GM21576 (cell line): Measurements from ENCODE around the gene MDP1.
"Not testable (repeated sequence)": the region's sequence is repeated elsewhere in the genome, so short reads cannot be mapped to it uniquely, and the experiment has no call there.

Experiments
- ATAC-seq: cut with Tn5 transposase; IDR thresholded peaks from one replicate; pipeline ENCODE4 v1.9.1; 2021; ENCODE audit warnings: mild to moderate bottlenecking, moderate library complexity; ENCODE audit not compliant: unreplicated experiment

MDP1 gene

DNA sequence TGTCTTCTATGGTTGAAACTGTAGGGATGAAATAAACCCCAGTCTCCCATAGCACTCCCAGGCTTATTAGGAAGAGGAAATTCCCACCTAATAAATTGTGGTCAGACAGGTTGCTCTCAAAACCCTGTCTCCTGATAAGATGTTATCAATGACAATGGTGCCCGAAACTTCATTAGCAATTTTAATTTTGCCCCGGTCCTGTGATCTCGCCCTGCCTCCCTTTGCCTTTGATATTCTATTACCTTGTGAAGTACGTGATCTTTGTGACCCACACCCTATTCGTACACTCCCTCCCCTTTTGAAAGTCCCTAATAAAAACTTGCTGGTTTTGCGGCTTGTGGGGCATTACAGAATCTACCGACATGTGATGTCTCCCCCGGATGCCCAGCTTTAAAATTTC is 13.3 kb downstream of the MDP1 start:
- ATAC-seq: not testable (repeated sequence)

DNA sequence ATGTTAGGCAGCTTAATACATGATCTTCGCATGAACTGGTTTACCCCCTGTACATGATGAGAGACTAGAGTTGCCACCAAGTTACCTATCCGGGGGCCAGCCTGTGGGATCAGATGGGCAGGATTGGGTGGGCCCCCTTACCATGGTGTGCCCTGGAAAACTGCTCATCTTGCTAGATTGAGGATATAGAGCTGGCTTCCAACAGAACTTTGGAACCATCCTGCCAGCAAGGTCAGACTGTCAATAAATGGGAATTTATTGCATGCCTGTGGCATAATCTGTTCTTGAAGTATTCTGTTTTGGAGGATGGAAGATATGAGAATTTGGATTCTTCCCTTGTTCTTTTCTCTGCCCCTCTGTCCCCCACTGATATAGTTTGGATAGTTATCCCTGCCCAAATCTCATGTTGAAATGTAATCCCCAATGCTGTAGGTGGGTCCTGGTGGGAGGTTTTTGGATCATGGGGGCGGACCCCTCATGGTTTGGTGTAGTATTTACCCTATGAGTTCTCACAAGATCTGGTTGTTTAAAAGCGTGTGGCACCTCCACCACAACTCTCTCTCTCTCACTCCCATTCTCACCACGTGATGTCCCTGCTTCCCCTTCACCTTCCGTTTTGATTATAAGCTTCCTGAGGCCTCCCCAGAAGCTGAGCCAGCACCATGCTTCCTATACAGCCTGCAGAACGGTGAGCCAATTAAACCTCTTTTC is 16.9 kb downstream of the MDP1 start:
- no peak for ATAC-seq

DNA sequence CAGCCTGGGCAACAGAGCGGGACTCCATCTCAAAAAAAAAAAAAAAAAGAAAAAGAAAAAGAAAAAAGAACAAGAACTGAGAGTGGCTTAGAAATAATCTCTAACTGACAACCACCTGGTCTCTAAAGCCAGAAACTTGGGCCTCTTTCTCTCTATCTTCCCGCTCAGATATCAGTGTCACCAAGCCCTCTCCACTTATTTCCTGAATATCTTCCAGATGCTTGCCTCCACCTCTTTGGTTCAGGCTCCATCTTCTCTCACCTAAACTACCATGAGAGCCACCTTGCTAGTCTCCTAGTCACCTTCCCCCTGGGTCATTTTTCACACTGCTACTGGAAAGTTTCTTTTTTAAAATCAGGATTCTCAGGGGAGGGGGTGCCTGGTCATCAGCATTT is 18.8 kb downstream of the MDP1 start:
- no peak for ATAC-seq

DNA sequence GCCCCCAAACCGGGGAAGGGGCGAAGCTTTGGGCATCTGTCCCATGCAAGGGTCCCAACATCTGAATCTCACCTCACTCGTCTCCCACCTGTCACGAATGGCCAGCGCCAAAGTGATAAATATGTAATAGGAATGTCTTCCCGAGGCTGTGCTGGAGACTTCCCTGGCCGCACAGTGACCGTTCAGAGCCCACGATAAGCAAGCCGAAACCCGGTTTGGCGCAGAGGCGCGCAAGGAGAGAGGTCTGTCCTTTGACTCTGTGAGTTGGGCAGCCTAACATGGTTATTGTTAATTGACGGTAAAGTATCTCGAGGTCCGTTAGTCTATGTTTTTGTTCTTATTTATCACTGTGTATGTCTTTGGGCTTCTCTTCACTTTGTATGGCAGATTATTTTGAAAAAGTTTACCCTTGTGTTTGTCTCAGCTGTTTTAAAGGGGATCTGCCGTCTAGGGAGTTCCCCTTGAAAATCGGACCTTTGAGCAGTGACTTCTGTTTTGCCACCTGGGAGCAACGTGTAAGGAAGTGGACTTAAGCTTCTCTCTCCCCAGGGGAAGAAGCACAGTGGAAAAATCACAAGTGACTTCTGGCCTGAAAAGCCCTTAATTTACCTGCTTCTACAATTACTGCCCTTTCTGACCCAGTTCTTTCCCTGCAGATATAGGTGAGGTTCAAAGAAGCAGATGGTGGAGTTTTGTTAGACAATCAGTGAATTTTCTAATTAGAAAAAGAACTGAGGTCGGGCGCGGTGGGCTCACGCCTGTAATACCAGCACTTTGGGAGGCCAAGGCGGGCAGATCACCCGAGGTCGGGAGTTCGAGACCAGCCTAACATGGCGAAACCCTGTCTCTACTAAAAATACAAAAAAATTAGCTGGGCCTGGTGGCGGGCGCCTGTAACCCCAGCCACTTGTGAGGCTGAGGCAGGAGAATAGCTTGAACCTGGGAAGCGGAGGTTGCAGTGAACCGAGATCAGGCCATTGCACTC is 19.5 kb downstream of the MDP1 start:
- no peak for ATAC-seq

DNA sequence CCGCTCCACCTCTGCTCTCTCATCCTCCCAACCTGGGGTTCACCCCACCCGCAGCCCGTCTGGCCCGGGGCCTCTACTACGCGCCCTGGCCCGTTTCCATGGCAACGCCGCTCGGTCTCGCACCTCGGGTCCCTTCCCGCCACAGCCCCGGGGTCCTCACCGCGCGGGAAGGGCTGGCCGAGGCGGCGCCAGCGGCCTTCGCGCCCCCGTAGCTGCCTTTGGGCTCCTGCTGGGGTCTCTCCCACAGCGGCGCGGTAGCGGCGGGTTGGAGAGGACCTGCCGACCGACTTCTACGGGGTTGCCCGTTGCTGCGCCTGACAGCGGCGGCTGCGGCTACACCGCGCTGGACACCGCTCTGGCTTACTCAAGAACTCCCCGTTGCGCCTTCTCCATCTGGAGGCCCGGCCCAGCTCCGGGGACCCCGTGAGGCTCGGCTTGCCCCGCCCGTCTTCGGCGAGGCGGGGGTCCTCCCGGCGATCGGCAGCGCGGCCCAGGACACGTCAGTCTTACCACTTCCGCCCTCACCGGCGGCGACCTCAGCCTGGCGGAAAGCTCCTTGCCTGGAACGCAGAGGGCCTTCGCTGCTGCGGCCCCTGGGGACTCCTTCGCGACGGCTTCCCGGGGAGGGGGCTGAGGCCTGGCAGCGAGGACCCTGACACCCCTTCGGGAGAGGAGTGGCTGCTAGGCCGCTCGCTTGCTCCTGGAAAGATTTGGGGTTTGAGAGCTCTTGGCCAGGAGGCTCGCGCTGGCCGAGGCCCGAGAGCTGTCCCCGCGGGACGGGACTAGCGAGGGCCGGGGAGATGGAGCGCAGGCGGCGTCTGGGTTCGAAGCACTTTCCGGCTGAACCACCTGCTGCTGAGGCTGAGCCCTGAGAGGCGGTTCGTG is 20.4 kb downstream of the MDP1 start, which contains the start of gene TM9SF1:
Gene TM9SF1 (minus strand): TSS at position 256 of the 885 bp plus-strand sequence. CDS start 422 bp downstream, outside the sequence.
- ATAC-seq: peak; percentile 82

DNA sequence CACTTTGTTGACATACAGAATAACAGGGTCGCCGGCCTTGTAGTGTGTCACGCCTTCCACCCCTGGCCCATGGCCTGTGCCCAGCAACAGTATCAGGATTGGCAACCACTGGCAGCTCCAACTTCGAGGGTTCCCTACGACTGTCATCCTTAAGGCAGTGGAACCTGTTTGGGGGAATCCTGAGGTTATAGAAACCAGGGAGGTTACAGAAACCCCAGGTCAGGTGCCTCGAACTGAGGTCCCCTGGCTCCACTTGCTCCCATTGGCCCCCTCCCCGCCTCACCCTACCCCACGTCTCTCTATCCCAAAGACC is 21.0 kb downstream of the MDP1 start:
- no peak for ATAC-seq

DNA sequence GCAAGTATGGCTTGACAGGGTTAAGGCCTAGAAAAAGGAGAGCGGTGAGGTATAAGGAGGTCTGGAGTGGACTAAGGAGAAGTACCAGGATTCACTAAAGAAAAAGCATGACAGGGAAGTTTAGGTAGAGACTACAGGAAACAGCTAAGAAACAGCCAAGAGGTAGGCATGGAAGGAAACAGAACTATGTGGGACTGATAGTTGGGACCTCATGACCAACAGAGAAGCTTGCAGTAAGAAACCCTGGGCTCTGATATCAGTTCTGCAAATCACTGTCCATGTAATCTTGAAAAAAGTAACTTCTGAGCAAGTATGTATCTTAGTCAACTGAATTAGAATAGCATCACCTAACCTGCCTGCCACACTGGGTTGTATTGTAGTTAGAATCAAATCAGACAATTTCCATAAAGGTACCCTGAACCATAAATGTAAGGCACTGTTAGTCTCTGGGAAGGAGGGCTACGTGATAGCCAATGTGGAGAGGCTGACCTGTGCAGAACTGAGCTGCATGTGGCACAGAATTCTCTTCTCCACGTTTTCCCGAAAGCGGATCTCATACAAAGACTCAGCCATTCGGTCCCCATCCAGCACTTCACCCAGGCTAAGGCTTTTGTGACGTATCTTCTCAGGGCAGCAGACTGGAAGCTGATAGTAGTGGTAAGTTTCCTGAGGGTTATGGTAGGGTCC is 21.5 kb downstream of the MDP1 start:
- ATAC-seq: no peak

DNA sequence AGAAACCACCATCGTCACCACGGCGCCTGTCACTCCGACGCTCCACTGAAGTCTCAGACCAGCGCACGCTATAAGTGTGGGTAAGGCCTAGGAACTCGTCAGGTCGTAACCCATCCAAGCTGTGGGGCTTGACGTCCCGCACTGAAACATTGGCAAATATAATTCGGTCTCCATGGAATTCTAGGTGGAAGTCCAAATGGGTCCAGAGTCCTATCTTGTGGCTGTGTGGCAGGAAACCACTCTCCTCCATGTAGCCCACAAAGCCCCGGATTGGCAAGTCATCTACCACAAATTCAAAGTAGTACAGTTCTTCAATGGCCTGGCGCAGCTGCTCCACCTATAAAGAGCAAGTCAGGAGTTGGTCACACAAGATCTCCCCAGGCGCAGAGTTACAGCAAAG is 22.9 kb downstream of the MDP1 start:
- ATAC-seq: no peak

DNA sequence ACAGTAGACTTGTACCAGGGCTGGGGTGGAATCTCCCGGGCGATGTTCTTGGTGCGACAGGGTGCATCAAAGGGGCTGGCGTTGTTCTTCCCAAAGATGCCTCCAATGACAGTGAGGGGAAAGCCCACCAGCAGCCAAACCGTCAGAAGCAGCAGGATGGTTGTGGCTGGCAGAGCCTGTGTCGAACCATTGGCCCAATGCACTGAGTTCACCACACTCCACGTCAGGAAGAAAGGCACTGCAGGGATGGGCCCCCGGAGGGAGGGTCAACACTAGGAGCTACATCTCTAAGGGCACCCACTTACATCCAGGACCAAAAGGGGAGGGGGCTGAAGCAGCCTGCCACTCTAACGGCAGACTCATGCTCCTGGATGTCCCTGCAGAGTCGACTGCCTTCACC is 25.4 kb downstream of the MDP1 start:
- no peak for ATAC-seq

DNA sequence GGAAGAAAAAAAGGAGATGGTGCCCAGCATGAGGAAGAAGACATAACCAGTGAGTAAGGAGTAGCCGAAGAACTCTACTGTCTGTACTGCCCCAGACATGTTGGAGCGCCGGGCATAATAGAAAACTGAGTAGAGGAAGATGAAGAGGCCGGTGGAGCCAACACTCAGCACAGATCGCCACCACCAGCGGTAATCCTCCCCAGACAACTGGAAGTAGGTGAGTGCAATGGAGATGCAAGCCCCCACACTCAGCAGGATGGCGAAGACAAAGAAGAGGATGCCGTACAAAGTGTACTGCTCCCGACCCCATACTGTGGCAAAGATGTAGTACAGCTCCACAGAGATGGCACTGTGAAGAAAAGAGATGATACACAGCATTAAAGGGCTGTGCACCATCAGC is 26.4 kb downstream of the MDP1 start:
- ATAC-seq: no peak

DNA sequence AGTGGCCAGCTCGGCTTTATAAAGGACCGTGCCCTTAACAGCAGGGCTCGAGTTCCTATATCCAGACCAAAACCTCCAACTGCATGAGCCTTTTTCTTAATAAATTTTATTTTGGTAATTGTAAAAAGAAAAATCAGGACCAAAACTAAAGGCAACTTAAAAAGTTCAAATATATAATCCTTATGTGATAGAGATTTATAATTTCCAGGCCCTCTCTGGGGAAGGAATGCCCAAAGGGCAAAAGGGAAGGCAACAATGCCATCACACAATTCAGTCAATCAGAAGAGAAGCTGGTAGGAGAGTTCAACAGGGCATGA is 26.8 kb downstream of the MDP1 start:
- ATAC-seq: no peak

DNA sequence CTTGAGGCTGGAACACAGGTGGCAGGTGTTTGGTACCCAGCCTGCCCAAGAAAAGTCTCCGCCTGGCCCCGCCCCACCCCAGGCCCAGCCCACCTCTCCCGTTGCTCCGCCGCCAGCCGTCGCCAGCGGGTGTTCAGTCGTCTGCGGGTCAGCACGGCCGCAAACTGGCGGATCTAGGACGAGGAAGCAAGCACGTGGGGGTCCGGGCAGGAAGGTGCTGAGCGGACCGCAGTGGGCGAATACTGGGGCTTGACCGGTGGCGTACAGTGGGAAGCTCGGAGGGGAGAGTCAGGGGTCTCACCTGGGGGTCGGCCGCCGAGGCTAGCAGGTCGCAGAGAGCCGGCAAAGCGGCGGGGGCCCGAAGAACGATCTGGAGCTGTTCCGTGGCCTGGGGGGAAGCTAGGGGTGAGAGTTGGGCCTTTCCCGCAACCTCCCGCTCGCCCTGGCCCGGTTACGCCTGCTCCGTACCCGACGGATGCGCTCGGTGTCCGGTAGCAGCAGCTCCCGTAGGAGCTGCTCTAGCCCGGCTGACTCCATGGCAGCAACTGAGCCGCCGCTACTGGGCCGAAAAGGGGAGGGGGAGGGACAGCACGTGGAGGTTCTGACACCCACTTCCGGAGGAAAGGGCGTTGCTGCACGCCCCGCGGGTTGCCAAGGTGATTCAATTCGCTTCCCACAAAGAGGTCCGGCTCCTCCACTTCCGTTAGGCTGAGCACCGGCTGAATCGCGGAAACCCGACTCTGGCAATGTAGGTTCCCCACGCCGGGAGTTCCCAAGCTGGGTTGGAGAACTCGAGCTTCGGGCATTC is 27.4 kb downstream of the MDP1 start, which contains the start of gene IPO4:
Gene IPO4 (minus strand): TSS at position 566 of the 808 bp plus-strand sequence. CDS start 29 bp downstream, at position 537.
- ATAC-seq: peak; percentile 87

DNA sequence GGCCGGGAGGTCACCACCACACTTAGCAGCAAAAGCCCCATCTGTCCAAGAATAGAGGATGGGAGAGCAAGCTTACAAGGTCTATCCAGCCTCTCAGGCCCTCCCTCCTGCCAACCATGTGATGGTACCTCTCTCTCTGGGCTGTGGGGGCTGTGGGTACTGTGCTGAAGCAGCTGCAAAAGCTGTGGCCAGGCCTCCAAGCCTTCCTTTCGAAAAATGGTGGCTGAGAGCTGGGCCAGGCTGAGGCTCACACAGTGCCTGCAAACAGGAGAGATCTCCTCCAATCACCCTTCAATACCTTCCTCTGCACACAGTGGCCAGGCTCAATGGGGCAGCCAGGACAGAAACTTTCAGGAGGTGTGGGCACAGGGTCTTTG is 28.3 kb downstream of the MDP1 start:
- ATAC-seq: no peak

DNA sequence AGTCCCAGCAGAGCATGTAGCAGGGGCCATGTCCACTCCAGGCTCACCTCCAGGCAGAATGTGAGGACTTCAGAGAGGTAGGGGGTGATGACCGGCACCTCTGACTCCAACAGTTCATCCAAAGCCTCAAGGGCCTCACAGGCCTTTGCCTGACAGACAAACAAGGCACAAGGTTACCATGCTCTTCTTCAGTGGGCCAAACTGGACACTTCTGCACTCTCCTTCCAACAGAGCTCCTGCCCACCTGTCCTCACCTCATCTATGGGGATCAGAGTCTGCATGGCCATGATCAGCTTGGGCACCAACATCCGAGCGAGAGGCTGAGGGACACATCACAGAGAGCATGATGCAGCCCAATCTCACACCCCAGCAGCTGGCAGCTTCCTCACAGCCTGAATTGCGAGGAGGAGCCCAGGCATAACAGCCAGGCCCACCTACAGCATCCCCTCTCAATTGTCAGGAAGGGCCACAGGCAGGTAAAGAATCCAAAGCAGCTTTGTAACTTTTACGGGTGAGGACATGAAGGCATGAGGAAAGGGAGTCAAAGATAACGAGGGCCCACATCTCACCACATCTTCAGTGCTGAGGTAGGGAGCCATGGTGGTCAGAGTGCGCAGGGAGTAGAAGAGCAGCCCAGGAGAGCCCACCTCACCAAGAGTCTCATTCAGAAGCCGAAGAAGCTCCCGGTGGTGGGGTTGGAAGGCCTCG is 28.9 kb downstream of the MDP1 start:
- ATAC-seq: no peak

DNA sequence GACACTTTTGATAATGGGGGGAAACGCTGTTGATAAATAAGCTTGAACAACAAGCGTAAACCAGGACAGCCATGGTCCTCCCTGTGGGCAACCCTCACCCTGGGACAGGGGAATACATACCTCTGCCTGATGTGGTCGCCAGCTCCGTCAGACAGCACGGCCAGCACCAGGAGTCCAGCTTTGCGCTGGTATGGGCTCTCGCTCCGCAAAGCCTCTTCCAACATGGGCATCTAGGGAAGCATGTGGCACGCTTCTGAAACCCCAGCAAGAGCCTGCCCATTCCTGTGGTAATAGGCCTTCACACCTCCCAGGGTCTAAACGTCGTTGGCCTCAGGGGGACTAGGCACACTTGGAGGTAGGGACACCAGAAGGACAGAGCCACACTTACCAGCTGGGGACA is 30.1 kb downstream of the MDP1 start:
- ATAC-seq: no peak

DNA sequence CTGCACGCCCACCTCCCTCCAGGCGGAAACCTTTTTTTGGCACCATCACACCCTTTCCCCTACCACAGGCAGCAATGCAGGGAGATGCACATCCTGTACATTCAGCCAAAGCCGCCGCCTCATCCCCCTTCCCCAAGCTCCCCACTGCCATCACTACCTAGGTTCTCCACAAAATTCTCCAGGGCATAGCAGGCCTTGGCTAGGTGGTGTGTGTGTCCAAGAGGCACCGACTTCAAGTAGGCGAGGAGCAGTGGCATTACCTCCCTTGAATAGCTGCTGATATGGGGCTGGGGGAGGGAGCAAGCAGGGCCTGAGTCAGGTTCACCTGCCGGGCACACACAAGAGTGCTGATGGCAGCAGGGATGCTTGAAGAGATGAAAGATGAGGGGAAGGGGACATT is 30.8 kb downstream of the MDP1 start:
- no peak for ATAC-seq

DNA sequence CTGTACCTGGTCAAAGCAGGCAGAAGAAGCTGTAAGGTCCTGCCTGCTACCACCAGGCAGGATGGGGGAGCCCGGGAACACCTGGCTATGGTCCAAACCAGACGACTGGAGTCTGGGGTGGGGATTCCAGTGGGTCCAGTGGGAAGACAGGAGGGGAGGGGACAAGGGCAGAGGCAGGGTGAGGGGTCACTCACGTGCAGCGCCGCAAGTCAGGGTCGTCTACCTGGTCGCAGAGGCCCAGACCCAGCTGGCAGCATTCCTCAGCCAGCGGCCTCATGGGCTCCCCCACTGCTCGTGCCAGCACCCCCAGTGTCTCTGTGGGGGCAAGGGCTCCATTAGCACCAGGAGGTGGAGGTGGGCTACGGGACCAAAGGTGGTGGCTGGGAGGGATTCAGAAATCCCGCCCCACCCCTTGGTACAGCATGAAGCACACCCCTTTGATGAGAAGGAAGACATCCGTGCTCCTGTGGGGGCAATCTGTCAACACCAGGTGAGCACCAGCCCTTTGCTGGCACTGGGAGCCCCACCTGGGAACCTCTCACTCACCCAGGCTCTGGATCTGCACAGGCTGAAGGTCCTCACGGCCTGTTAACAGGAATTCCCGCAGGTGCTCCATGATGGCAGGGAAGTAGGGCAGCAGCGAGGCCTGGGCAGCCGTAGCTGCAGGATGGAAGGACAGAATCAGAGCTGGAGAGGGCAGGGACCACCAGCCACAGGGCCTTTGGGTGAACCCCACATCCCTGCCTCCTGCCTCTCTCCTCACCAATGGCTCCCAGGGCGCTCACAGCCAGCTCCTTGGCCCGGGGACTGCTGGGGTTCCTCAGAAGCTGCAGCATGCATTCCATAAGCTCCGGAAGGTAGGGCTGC is 31.5 kb downstream of the MDP1 start:
- ATAC-seq: no peak

DNA sequence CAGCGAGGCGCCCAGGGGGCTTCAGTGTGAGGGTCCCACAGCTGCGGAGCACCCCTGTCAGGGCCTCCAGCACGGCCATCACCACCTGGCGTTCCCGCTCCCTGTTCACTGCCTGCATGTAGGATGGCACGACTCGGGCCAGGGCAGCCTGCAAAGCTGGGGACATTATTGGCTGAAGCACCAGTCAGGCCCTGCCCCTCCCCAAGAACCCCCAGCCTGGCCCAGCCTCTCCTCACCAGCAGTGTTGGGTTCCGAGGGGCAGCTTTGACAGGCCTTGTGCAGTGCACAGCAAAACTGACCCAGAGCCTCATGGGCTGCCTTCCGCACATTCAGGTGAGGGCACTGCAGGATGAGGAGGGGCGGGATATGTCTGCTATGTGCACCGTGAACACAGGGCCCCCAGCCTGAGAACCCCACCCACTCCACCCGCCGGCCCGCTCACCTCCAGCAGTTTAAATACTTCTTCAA is 32.8 kb downstream of the MDP1 start:
- ATAC-seq: no peak
